ENCODE data around the gene MPZL1.

Gene MPZL1

GRCh38 chr1:167751676-167752075 lies 29.9 kb downstream of the MPZL1 start:
- H3K4me3 ChIP-seq (replicated peaks in 1 of 2; ENCODE audit: low read depth in 2 of 2, low read length in 2 of 2): no peak overlapping the region
- DNase-seq (ENCODE audit: low read depth in 2 of 2): no peak
- no peak for TF ChIP-seq CTCF (IDR thresholded peaks at IDR 0.05; ENCODE audit: low read depth, low read length)

GRCh38 chr1:167752219-167752985 lies 30.6 kb downstream of the MPZL1 start:
- peak in 1 of 2 donors; percentile 32 for DNase-seq (ENCODE audit: low read depth in 2 of 2)
- no peak overlapping the region for H3K4me3 ChIP-seq (replicated peaks in 1 of 2; ENCODE audit: low read depth in 2 of 2, low read length in 2 of 2)
- no peak for TF ChIP-seq CTCF (IDR thresholded peaks at IDR 0.05; ENCODE audit: low read depth, low read length)

GRCh38 chr1:167755654-167756053 lies 33.9 kb downstream of the MPZL1 start:
- no peak overlapping the region for H3K4me3 ChIP-seq (replicated peaks in 1 of 2; ENCODE audit: low read depth in 2 of 2, low read length in 2 of 2)
- no peak for DNase-seq (ENCODE audit: low read depth in 2 of 2)
- TF ChIP-seq CTCF (IDR thresholded peaks at IDR 0.05; ENCODE audit: low read depth, low read length): no peak

- no peak overlapping the region for H3K4me3 ChIP-seq (replicated peaks in 1 of 2; ENCODE audit: low read depth in 2 of 2, low read length in 2 of 2)
- DNase-seq (ENCODE audit: low read depth in 2 of 2): peak; percentile 38 to 65
- no peak for TF ChIP-seq CTCF (IDR thresholded peaks at IDR 0.05; ENCODE audit: low read depth, low read length)
These were observed 35.1 kb downstream of the MPZL1 start for GRCh38 chr1:167756730-167757405.

- no peak for DNase-seq (ENCODE audit: low read depth in 2 of 2)
- H3K4me3 ChIP-seq (replicated peaks in 1 of 2; ENCODE audit: low read depth in 2 of 2, low read length in 2 of 2): no peak overlapping the region
- no peak for TF ChIP-seq CTCF (IDR thresholded peaks at IDR 0.05; ENCODE audit: low read depth, low read length)
These were observed 35.9 kb downstream of the MPZL1 start for GRCh38 chr1:167757433-167758309.

GRCh38 chr1:167761400-167761799 lies 39.6 kb downstream of the MPZL1 start:
- DNase-seq (ENCODE audit: low read depth in 2 of 2): no peak
- H3K4me3 ChIP-seq (replicated peaks in 1 of 2; ENCODE audit: low read depth in 2 of 2, low read length in 2 of 2): no peak overlapping the region
- TF ChIP-seq CTCF (IDR thresholded peaks at IDR 0.05; ENCODE audit: low read depth, low read length): no peak
